Karpas-422 (cell line): ENCODE data around the gene LDHD. TPM values are rescaled to one million over a fixed set of nuclear protein-coding genes. Genes with fewer than 3 reads are reported as not detected.

Experiments
- DNase-seq: peaks from one replicate; pipeline ENCODE4 v3.0.0-alpha.2; 2015
- H2AFZ ChIP-seq: fragments of 200-600 bp; sonication (generic); 2 replicates; pipeline ENCODE4 v1.6.1; 2014; ENCODE audit warnings: antibody characterized with exemption, low read length, mixed read lengths
- H3K27ac ChIP-seq: fragments of 200-600 bp; sonication (generic); 2 replicates; pipeline ENCODE4 v1.5.1; 2014; ENCODE audit warnings: mild to moderate bottlenecking, low read length, moderate library complexity
- H3K27me3 ChIP-seq: fragments of 200-600 bp; sonication (generic); 2 replicates; pipeline ENCODE4 v1.6.1; 2014; ENCODE audit warnings: low read length, mixed read lengths
- H3K36me3 ChIP-seq: fragments of 200-600 bp; sonication (generic); 2 replicates; pipeline ENCODE4 v1.6.1; 2014; ENCODE audit warnings: low read length, mixed read lengths; ENCODE audit not compliant: insufficient read depth
- H3K4me1 ChIP-seq: fragments of 200-600 bp; sonication (generic); 2 replicates; pipeline ENCODE4 v1.6.1; 2014; ENCODE audit warnings: mild to moderate bottlenecking, low read length, mixed read lengths
- H3K4me2 ChIP-seq: fragments of 200-600 bp; sonication (generic); 2 replicates; pipeline ENCODE4 v1.6.1; 2014; ENCODE audit warnings: low read length, low read depth, mild to moderate bottlenecking; ENCODE audit not compliant: poor library complexity, severe bottlenecking
- H3K4me3 ChIP-seq: fragments of 200-600 bp; sonication (generic); 2 replicates; pipeline ENCODE4 v1.5.1; 2014; ENCODE audit warnings: mild to moderate bottlenecking, antibody characterized with exemption, low read length, mixed read lengths
- H3K79me2 ChIP-seq: fragments of 200-600 bp; sonication (generic); 2 replicates; pipeline ENCODE4 v1.6.1; 2014; ENCODE audit warnings: mild to moderate bottlenecking, low read length, mixed read lengths
- H3K9ac ChIP-seq: fragments of 200-600 bp; sonication (generic); 2 replicates; pipeline ENCODE4 v1.6.0; 2014; ENCODE audit warnings: low read length
- H3K9me2 ChIP-seq: fragments of 200-600 bp; sonication (generic), shearing (Covaris generic); replicated peaks from 2 replicates; pipeline ENCODE4 v1.6.0; 2014; ENCODE audit warnings: mild to moderate bottlenecking, low read length, moderate library complexity; ENCODE audit not compliant: insufficient read depth
- H3K9me3 ChIP-seq: fragments of 300-700, 200-600 bp; sonication (generic); 2 replicates; pipeline ENCODE4 v1.6.1; 2014; ENCODE audit warnings: low read length, mixed read lengths
- H4K20me1 ChIP-seq: fragments of 200-600 bp; sonication (generic); 2 replicates; pipeline ENCODE4 v1.6.1; 2014; ENCODE audit warnings: mild to moderate bottlenecking, antibody characterized with exemption, low read length, low read depth; ENCODE audit not compliant: insufficient read depth
- total RNA-seq: library from RNA; depleted of rRNA; stranded (reverse); fragments of >200 nt; shearing (Covaris generic); gene quantifications from 2 replicates; pipeline ENCODE4 v1.2.3, GENCODE V29; 2014; ENCODE audit warnings: low replicate concordance

The LDHD gene
- total RNA-seq, 1 experiment from 2014 or later = not detected

- no peaks in the 10 kb centered on the region for H3K4me1 ChIP-seq
- no peak overlapping the region for H3K4me2 ChIP-seq
- no peak overlapping the region for H3K9ac ChIP-seq
- no peaks in the 10 kb centered on the region for H4K20me1 ChIP-seq
- no peaks in the 10 kb centered on the region for H3K36me3 ChIP-seq
- no peaks in the 10 kb centered on the region for H3K9me2 ChIP-seq
- no peak overlapping the region for H3K27ac ChIP-seq
- DNase-seq = no peak
- no peaks in the 10 kb centered on the region for H3K27me3 ChIP-seq
- no peaks in the 10 kb centered on the region for H3K79me2 ChIP-seq
- no peak overlapping the region for H3K4me3 ChIP-seq
- no peak overlapping the region for H2AFZ ChIP-seq
- no peaks in the 10 kb centered on the region for H3K9me3 ChIP-seq
Measured at GRCh38 chr16:75089486-75090202, 26.9 kb downstream of the LDHD start.

- Histone ChIP-seq H3K27ac (no peak overlapping the region), H2AFZ (no peak overlapping the region), H3K9me3 (no peaks in the 10 kb centered on the region), H3K79me2 (no peaks in the 10 kb centered on the region), H3K36me3 (no peaks in the 10 kb centered on the region), H3K27me3 (no peaks in the 10 kb centered on the region), H3K4me3 (no peak overlapping the region), H3K4me2 (no peak overlapping the region), H3K9ac (no peak overlapping the region), H4K20me1 (no peaks in the 10 kb centered on the region), H3K4me1 (no peaks in the 10 kb centered on the region), H3K9me2 (no peaks in the 10 kb centered on the region)
- DNase-seq = no peak
Measured at GRCh38 chr16:75088934-75089333, 27.6 kb downstream of the LDHD start.

GRCh38 chr16:75088216-75088615, 28.4 kb downstream of the LDHD start:
- H4K20me1 ChIP-seq = 0 out of 2 replicates have a peak, but pooled peaks cover under 1% of the 10 kb centered on the region
- no peaks in the 10 kb centered on the region for H3K4me1 ChIP-seq
- no peak for DNase-seq
- H3K36me3 ChIP-seq = no peaks in the 10 kb centered on the region
- H3K79me2 ChIP-seq = no peaks in the 10 kb centered on the region
- H3K27me3 ChIP-seq = no peaks in the 10 kb centered on the region
- no peak overlapping the region for H3K4me2 ChIP-seq
- no peak overlapping the region for H3K27ac ChIP-seq
- H3K9ac ChIP-seq = no peak overlapping the region
- no peaks in the 10 kb centered on the region for H3K9me2 ChIP-seq
- H3K9me3 ChIP-seq = no peaks in the 10 kb centered on the region
- no peak overlapping the region for H2AFZ ChIP-seq
- H3K4me3 ChIP-seq = no peak overlapping the region

- no peaks in the 10 kb centered on the region for H3K27me3 ChIP-seq
- H3K4me1 ChIP-seq = no peaks in the 10 kb centered on the region
- H3K4me3 ChIP-seq = no peak overlapping the region
- H3K9ac ChIP-seq = no peak overlapping the region
- H2AFZ ChIP-seq = no peak overlapping the region
- no peaks in the 10 kb centered on the region for H3K9me2 ChIP-seq
- no peaks in the 10 kb centered on the region for H3K79me2 ChIP-seq
- no peak overlapping the region for H3K4me2 ChIP-seq
- no peaks in the 10 kb centered on the region for H3K36me3 ChIP-seq
- no peaks in the 10 kb centered on the region for H3K9me3 ChIP-seq
- no peak overlapping the region for H3K27ac ChIP-seq
- DNase-seq = no peak
- H4K20me1 ChIP-seq = 0 out of 2 replicates have a peak, but pooled peaks cover 3% of the 10 kb centered on the region
Measured at GRCh38 chr16:75087375-75087979, 29.1 kb downstream of the LDHD start.

GRCh38 chr16:75086688-75087374, 29.7 kb downstream of the LDHD start:
- DNase-seq = no peak
- Histone ChIP-seq H3K4me3 (no peak overlapping the region), H4K20me1 (peaks cover 3% of the 10 kb centered on the region; the same call in 1 of the 2 replicates)

GRCh38 chr16:75086281-75086680, 30.3 kb downstream of the LDHD start:
- H3K9ac ChIP-seq = no peak overlapping the region
- H3K9me2 ChIP-seq = no peaks in the 10 kb centered on the region
- H3K27ac ChIP-seq = no peak overlapping the region
- H3K36me3 ChIP-seq = no peaks in the 10 kb centered on the region
- no peak overlapping the region for H3K4me3 ChIP-seq
- H4K20me1 ChIP-seq = peaks cover 3% of the 10 kb centered on the region; the same call in 1 of the 2 replicates
- no peaks in the 10 kb centered on the region for H3K9me3 ChIP-seq
- H3K4me1 ChIP-seq = peaks cover 3% of the 10 kb centered on the region
- no peaks in the 10 kb centered on the region for H3K79me2 ChIP-seq
- no peak for DNase-seq
- no peak overlapping the region for H2AFZ ChIP-seq
- H3K4me2 ChIP-seq = no peak overlapping the region
- H3K27me3 ChIP-seq = no peaks in the 10 kb centered on the region

More at GRCh38 chr16:75086688-75087374, 29.7 kb downstream of the LDHD start:
- Histone ChIP-seq H3K4me2 (no peak overlapping the region), H2AFZ (no peak overlapping the region), H3K27ac (no peak overlapping the region), H3K9me3 (no peaks in the 10 kb centered on the region), H3K79me2 (no peaks in the 10 kb centered on the region), H3K9me2 (no peaks in the 10 kb centered on the region), H3K27me3 (no peaks in the 10 kb centered on the region), H3K9ac (no peak overlapping the region), H3K36me3 (no peaks in the 10 kb centered on the region), H3K4me1 (no peaks in the 10 kb centered on the region)

GRCh38 chr16:75085556-75085955, 31.0 kb downstream of the LDHD start:
- Histone ChIP-seq H3K27me3 (no peaks in the 10 kb centered on the region), H3K27ac (no peak overlapping the region), H3K4me3 (no peak overlapping the region), H3K9me3 (no peaks in the 10 kb centered on the region), H3K79me2 (no peaks in the 10 kb centered on the region), H3K9ac (no peak overlapping the region), H2AFZ (no peak overlapping the region), H3K4me2 (no peak overlapping the region), H4K20me1 (peaks cover 3% of the 10 kb centered on the region; the same call in 1 of the 2 replicates), H3K4me1 (peaks cover 6% of the 10 kb centered on the region), H3K36me3 (no peaks in the 10 kb centered on the region), H3K9me2 (no peaks in the 10 kb centered on the region)
- DNase-seq = no peak

- Histone ChIP-seq H3K9ac (no peak overlapping the region), H3K79me2 (no peaks in the 10 kb centered on the region), H3K4me3 (no peak overlapping the region), H2AFZ (no peak overlapping the region), H3K27ac (no peak overlapping the region), H3K36me3 (no peaks in the 10 kb centered on the region), H4K20me1 (peaks cover 3% of the 10 kb centered on the region; the same call in 1 of the 2 replicates), H3K9me3 (no peaks in the 10 kb centered on the region), H3K4me1 (peaks cover 6% of the 10 kb centered on the region), H3K27me3 (no peaks in the 10 kb centered on the region), H3K4me2 (no peak overlapping the region), H3K9me2 (no peaks in the 10 kb centered on the region)
- DNase-seq = no peak
Measured at GRCh38 chr16:75083813-75084212, 32.8 kb downstream of the LDHD start.
